Measurements from ENCODE around the gene TPSD1.
"Not testable (repeated sequence)": the region's sequence is repeated elsewhere in the genome, so short reads cannot be mapped to it uniquely, and the experiment has no call there.

TPSD1 gene

DNA sequence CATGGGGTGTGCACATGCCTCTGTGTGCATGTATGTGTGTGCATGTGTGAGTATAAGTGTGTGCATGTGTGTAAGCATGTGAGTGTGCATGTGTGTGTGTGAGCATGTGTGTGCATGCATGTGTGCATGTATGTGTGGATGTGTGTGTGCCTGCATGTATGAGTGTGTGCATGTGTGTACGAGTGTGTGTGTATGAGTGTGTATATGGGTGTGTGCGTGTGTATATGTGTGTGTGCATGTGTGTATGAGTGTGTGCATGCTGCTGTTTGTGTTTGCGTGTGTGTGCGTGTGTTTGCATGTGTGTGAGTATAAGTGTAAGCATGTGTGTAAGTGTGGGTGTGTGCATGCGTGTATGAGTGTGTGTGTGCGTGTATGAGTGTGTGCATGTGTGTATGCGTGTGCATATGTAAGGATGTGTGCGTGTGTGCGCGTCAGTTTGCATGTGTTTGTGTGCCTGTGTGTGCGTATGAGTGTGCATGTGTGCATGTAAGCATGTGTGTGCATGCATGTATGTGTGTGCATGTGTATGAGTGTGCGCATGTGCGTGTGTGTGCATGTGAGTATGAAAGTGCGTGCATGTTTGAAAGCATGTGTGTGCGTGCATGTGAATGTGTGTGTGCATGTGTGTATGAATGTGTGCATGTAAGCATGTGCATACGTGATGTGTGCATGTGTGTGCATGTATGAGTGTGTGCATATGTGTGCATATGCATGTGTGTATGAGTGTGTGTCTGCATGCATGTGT lies 8.6 kb downstream of the TPSD1 start:
- no peaks in the 10 kb centered on the region for H3K27me3 ChIP-seq (ENCODE audit: insufficient read depth, low read length, poor library complexity)
- no peak overlapping the region for H3K27ac ChIP-seq (ENCODE audit: low read length)
- ATAC-seq (ENCODE audit: insufficient read depth, low read depth) (no peak), DNase-seq (no peak)
- H3K4me2 ChIP-seq (ENCODE audit: insufficient read depth, low read length), result no peak overlapping the region
- H3K4me1 ChIP-seq (ENCODE audit: insufficient read depth, low read length), result no peaks in the 10 kb centered on the region
- no peaks in the 10 kb centered on the region for H3K9me3 ChIP-seq (ENCODE audit: insufficient read depth, low read length, severe bottlenecking)
- no peak overlapping the region for H3K9ac ChIP-seq (ENCODE audit: low read depth, low read length)
- no peak overlapping the region for H3K4me3 ChIP-seq (ENCODE audit: low read depth in 1 of 2, low read length in 2 of 2)
- TF ChIP-seq EZH2 (IDR thresholded peaks at IDR 0.05; ENCODE audit: borderline replicate concordance, low read depth, low read length, severe bottlenecking) (no peak), CTCF (IDR thresholded peaks at IDR 0.05; ENCODE audit: borderline replicate concordance, extremely low read depth, low read length, poor library complexity, severe bottlenecking) (no peak)
- no peaks in the 10 kb centered on the region for H3K36me3 ChIP-seq (ENCODE audit: insufficient read depth, low read length)
- H2AFZ ChIP-seq (ENCODE audit: low read depth, low read length), result no peak overlapping the region
- peaks cover 4% of the 10 kb centered on the region; the same call in 1 of the 2 replicates for H4K20me1 ChIP-seq (ENCODE audit: insufficient read depth, low read length)
- H3K79me2 ChIP-seq (ENCODE audit: insufficient read depth, low read length), result no peaks in the 10 kb centered on the region

- H3K9ac ChIP-seq (ENCODE audit: low read depth, low read length), result no peak overlapping the region
- no peak for ATAC-seq (ENCODE audit: insufficient read depth, low read depth)
- H4K20me1 ChIP-seq (ENCODE audit: insufficient read depth, low read length), result peaks cover 4% of the 10 kb centered on the region; the same call in 1 of the 2 replicates
- no peak overlapping the region for H3K4me2 ChIP-seq (ENCODE audit: insufficient read depth, low read length)
- TF ChIP-seq EZH2 (IDR thresholded peaks at IDR 0.05; ENCODE audit: borderline replicate concordance, low read depth, low read length, severe bottlenecking), result no peak
- no peak for TF ChIP-seq CTCF (IDR thresholded peaks at IDR 0.05; ENCODE audit: borderline replicate concordance, extremely low read depth, low read length, poor library complexity, severe bottlenecking)
- no peaks in the 10 kb centered on the region for H3K27me3 ChIP-seq (ENCODE audit: insufficient read depth, low read length, poor library complexity)
- no peaks in the 10 kb centered on the region for H3K9me3 ChIP-seq (ENCODE audit: insufficient read depth, low read length, severe bottlenecking)
- no peaks in the 10 kb centered on the region for H3K4me1 ChIP-seq (ENCODE audit: insufficient read depth, low read length)
- H2AFZ ChIP-seq (ENCODE audit: low read depth, low read length), result no peak overlapping the region
- H3K27ac ChIP-seq (ENCODE audit: low read length), result no peak overlapping the region
- no peaks in the 10 kb centered on the region for H3K36me3 ChIP-seq (ENCODE audit: insufficient read depth, low read length)
- H3K79me2 ChIP-seq (ENCODE audit: insufficient read depth, low read length), result no peaks in the 10 kb centered on the region
- no peak for DNase-seq
- H3K4me3 ChIP-seq (ENCODE audit: low read depth in 1 of 2, low read length in 2 of 2), result no peak overlapping the region
Measured at GRCh38 chr16:1265090-1265630, 9.3 kb downstream of the TPSD1 start.

DNA sequence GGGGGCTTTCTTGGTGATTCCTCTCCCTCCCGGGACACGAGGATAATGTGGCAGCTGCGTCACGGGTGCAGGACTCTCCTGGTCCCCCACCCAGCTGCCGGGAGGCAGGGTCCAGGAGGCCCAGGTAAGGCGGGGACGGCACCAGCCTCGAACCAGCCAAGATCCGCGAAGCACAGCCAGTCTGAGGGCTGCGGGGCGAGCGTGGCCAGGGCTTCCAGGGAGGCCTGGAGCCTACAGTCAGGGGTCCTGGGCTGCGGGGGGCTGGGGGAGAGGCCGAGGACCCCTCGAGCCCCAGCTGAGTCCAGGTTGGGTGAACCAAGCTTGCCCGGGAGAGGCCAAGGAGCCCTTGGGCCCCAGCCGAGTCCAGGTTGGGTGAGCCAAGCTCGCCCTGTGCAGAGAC lies 10.0 kb downstream of the TPSD1 start:
- DNase-seq (no peak), ATAC-seq (ENCODE audit: insufficient read depth, low read depth) (no peak)

DNA sequence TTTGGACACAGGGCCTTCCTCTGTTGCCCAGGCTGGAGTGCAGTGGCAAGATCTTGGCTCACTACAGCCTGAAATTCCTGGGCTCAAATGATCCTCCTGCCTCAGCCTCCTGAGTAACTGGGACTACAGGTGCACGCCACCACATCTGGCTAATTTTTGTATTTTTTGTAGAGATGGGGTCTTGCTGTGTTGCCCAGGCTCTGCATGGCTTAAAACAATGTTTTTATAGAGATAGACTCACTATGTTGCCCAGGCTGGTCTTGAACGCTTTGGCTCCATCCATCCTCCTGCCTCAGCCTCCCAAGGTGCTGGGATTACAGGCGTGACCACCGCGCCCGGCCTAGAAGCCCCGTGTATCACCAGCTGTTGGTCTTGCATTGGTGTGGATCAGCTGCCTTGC lies 13.5 kb downstream of the TPSD1 start:
- H3K9ac ChIP-seq (ENCODE audit: low read depth, low read length); DNase-seq; H3K4me3 ChIP-seq (ENCODE audit: low read depth in 1 of 2, low read length in 2 of 2); ATAC-seq (ENCODE audit: insufficient read depth, low read depth); H3K36me3 ChIP-seq (ENCODE audit: insufficient read depth, low read length); H3K27ac ChIP-seq (ENCODE audit: low read length); H3K79me2 ChIP-seq (ENCODE audit: insufficient read depth, low read length); H3K9me3 ChIP-seq (ENCODE audit: insufficient read depth, low read length, severe bottlenecking); H4K20me1 ChIP-seq (ENCODE audit: insufficient read depth, low read length); H3K4me1 ChIP-seq (ENCODE audit: insufficient read depth, low read length); H2AFZ ChIP-seq (ENCODE audit: low read depth, low read length); H3K27me3 ChIP-seq (ENCODE audit: insufficient read depth, low read length, poor library complexity); H3K4me2 ChIP-seq (ENCODE audit: insufficient read depth, low read length): not testable (repeated sequence)

More for the DNA sequence above, 10.0 kb downstream of the TPSD1 start:
- no peak overlapping the region for H2AFZ ChIP-seq (ENCODE audit: low read depth, low read length)
- H3K4me2 ChIP-seq (ENCODE audit: insufficient read depth, low read length), result no peak overlapping the region
- H4K20me1 ChIP-seq (ENCODE audit: insufficient read depth, low read length), result peaks cover 4% of the 10 kb centered on the region; the same call in 1 of the 2 replicates
- H3K4me3 ChIP-seq (ENCODE audit: low read depth in 1 of 2, low read length in 2 of 2), result no peak overlapping the region
- no peaks in the 10 kb centered on the region for H3K9me3 ChIP-seq (ENCODE audit: insufficient read depth, low read length, severe bottlenecking)
- H3K79me2 ChIP-seq (ENCODE audit: insufficient read depth, low read length), result no peaks in the 10 kb centered on the region
- H3K36me3 ChIP-seq (ENCODE audit: insufficient read depth, low read length), result no peaks in the 10 kb centered on the region
- H3K27me3 ChIP-seq (ENCODE audit: insufficient read depth, low read length, poor library complexity), result no peaks in the 10 kb centered on the region
- no peak overlapping the region for H3K27ac ChIP-seq (ENCODE audit: low read length)
- H3K4me1 ChIP-seq (ENCODE audit: insufficient read depth, low read length), result no peaks in the 10 kb centered on the region
- no peak overlapping the region for H3K9ac ChIP-seq (ENCODE audit: low read depth, low read length)
- no peak for TF ChIP-seq EZH2 (IDR thresholded peaks at IDR 0.05; ENCODE audit: borderline replicate concordance, low read depth, low read length, severe bottlenecking)
- TF ChIP-seq CTCF (IDR thresholded peaks at IDR 0.05; ENCODE audit: borderline replicate concordance, extremely low read depth, low read length, poor library complexity, severe bottlenecking), result no peak
